Upper lobe of left lung (tissue), 6 donors: ENCODE results near the gene LTBP2. TPM values are rescaled to one million over a fixed set of nuclear protein-coding genes. Genes with fewer than 3 reads are reported as not detected.
"Not testable (repeated sequence)": the region's sequence is repeated elsewhere in the genome, so short reads cannot be mapped to it uniquely, and the experiment has no call there.

Source experiments
- ATAC-seq, 2 donors: fragments of 200-7000 bp; cut with Tn5 transposase; one replicate each; pipeline ENCODE4 v1.9.1; 2022; ENCODE audit warnings: mild to moderate bottlenecking in 2 of 2, moderate library complexity in 2 of 2; ENCODE audit not compliant: low FRiP score in 2 of 2
- DNase-seq, 2 donors: peaks; one replicate each; pipeline ENCODE4 v3.0.0-alpha.2; 2019 to 2020
- H3K27ac ChIP-seq, 4 donors: fragments of 200-600 bp; sonication (generic); one replicate each; pipeline ENCODE4 v1.5.1; 2016 to 2019
- H3K27me3 ChIP-seq, 4 donors: fragments of 200-600 bp; sonication (generic); one replicate each; pipeline ENCODE4 v1.5.1; 2017 to 2019
- H3K36me3 ChIP-seq, 4 donors: fragments of 200-600 bp; sonication (generic); one replicate each; pipeline ENCODE4 v1.5.1; 2016 to 2019
- H3K4me1 ChIP-seq, 4 donors: fragments of 200-600 bp; sonication (generic); one replicate each; pipeline ENCODE4 v1.5.1; 2018 to 2019
- H3K4me3 ChIP-seq, 4 donors: fragments of 200-600 bp; sonication (generic); one replicate each; pipeline ENCODE4 v1.5.1; 2017 to 2019; ENCODE audit warnings: mild to moderate bottlenecking in 2 of 4, moderate library complexity in 1 of 4
- H3K9me3 ChIP-seq, 4 donors: fragments of 200-600 bp; sonication (generic); one replicate each; pipeline ENCODE4 v1.5.1; 2018 to 2019
- EP300 ChIP-seq, 4 donors: sonication (generic); formaldehyde crosslinking; IDR thresholded peaks; one replicate each; pipeline ENCODE4 v1.5.1; 2017; ENCODE audit warnings: antibody characterized with exemption in 4 of 4, control low read depth in 2 of 4
- POLR2A ChIP-seq, 4 donors: fragments of 450-650 bp; IDR thresholded peaks; one replicate each; pipeline ENCODE4 v1.5.1; 2016 to 2017; ENCODE audit warnings: antibody characterized with exemption in 4 of 4, mild to moderate bottlenecking in 2 of 4
- POLR2AphosphoS5 ChIP-seq, 2 donors: sonication (generic); formaldehyde crosslinking; IDR thresholded peaks; one replicate each; pipeline ENCODE4 v1.5.1; 2017; ENCODE audit warnings: antibody characterized with exemption in 2 of 2
- WGBS, 2 donors: methylation state at CpG; one replicate each; pipeline ENCODE4 v1.1.5; 2017 to 2018; 5-methylcytosine and 5-hydroxymethylcytosine counted together
- total RNA-seq, 6 donors: library from RNA; depleted of rRNA in 4 of 6; stranded (reverse); fragments of >200 nt in 4 of 6; gene quantifications; one replicate each; pipeline versions ENCODE4 v1.1.0 to v1.2.1, GENCODE V29; 2016 to 2021
- TF ChIP-seq, protein P1 (sequence below), 6 experiments: fragments of 450-650 bp in 4 of 6; fragments of 200-600 bp in 2 of 6; sonication (generic) in 2 of 6; IDR thresholded peaks; one replicate each; pipeline ENCODE4 v1.5.1; 2016 to 2019; ENCODE audit warnings: antibody characterized with exemption in 6 of 6
- donor health status: DM: no; HTN: no; CAD: no; lungs with moderate emphysema.
- donor health status: DM: no; HTN: yes; CAD: no; lungs with severe emphysema.

Gene LTBP2
- total RNA-seq, 6 donors from 2014 or later, result 19.7 to 136 (median 77.6) TPM

DNA sequence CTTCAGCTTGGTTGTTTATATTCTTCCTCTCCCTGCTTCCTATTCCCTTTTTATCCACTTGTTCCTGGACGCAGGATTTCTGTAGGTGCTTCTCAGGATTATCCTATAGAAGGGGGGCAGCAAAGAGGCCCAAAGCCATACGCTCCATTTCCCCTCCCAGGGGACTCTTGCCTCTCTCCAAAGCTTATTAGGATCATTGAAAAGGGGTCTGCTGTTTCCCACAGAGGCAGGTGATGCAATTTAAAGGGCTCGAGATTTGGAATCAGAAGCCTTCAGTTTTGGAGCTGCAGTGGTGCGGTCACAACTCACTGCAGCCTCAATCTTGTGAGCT is 154.5 kb downstream of the LTBP2 start:
- DNase-seq (no peak), ATAC-seq (no peak)
- TF ChIP-seq, protein P1, sequence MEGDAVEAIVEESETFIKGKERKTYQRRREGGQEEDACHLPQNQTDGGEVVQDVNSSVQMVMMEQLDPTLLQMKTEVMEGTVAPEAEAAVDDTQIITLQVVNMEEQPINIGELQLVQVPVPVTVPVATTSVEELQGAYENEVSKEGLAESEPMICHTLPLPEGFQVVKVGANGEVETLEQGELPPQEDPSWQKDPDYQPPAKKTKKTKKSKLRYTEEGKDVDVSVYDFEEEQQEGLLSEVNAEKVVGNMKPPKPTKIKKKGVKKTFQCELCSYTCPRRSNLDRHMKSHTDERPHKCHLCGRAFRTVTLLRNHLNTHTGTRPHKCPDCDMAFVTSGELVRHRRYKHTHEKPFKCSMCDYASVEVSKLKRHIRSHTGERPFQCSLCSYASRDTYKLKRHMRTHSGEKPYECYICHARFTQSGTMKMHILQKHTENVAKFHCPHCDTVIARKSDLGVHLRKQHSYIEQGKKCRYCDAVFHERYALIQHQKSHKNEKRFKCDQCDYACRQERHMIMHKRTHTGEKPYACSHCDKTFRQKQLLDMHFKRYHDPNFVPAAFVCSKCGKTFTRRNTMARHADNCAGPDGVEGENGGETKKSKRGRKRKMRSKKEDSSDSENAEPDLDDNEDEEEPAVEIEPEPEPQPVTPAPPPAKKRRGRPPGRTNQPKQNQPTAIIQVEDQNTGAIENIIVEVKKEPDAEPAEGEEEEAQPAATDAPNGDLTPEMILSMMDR (IDR thresholded peaks at IDR 0.05), result no peak
- no peak for TF ChIP-seq POLR2A (IDR thresholded peaks at IDR 0.05)
- TF ChIP-seq EP300 (IDR thresholded peaks at IDR 0.05), result no peak
- no peak for TF ChIP-seq POLR2AphosphoS5 (IDR thresholded peaks at IDR 0.05)
- Histone ChIP-seq H3K36me3 (no peaks in the 10 kb centered on the region), H3K4me1 (peaks cover 0 to 1% (median 0%) of the 10 kb centered on the region in 4 donors), H3K27me3 (no peaks in the 10 kb centered on the region), H3K4me3 (no peak overlapping the region), H3K9me3 (no peaks in the 10 kb centered on the region), H3K27ac (no peak overlapping the region)
- 76 to 80% methylated on average over 4 of the region's 4 CpGs for WGBS, 2 donors

DNA sequence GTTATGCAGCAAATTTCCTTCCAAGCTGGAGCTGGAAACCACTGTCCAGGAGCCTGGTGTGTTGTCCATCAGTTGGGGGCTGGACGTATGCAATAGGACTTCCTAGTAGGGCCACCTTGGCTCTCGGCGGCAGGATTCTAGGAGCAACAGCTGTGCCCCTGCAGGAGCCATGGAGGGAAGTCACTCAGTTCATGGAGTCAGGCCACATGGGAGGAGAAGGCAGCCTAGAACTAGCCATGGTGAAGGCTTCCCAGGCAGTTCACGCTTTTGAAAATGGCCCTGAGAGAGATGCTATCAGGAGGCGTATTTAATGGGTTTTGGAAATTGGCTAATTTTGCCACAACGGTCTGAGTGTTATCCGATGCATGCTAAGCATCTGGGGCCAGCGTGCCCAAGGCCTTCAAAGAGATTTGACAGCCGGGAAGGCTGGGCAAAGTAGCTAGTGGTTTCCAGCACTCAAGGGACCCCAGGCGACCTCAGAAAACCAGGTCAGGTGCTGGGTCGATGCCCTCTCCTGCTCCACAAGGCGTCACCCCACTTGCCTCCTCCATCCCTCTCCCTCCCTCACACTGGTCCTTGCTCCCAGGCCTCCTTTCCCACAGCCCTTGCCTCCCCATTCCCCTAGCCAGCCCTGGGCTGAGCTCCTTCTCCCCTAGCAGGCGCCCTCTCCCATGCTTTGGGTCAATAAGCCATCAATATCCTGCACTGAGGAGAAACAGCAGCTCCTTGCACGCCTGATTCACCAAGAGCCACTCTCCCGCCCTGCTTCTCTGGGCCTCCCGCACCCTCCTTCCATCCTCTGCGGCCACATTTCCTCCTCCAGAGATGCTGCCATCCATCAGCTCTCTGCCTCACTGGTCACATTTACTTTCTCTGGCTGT is 155.1 kb downstream of the LTBP2 start:
- ATAC-seq (no peak), DNase-seq (no peak)
- Histone ChIP-seq H3K27me3 (no peaks in the 10 kb centered on the region), H3K9me3 (no peaks in the 10 kb centered on the region), H3K4me1 (no peaks in the 10 kb centered on the region), H3K4me3 (no peak overlapping the region), H3K36me3 (no peaks in the 10 kb centered on the region), H3K27ac (no peak overlapping the region)
- TF ChIP-seq POLR2A (IDR thresholded peaks at IDR 0.05) (no peak), POLR2AphosphoS5 (IDR thresholded peaks at IDR 0.05) (no peak), EP300 (IDR thresholded peaks at IDR 0.05) (no peak)
- TF ChIP-seq, protein P1 (IDR thresholded peaks at IDR 0.05), result no peak
- WGBS, 2 donors, result 80 to 90% methylated on average over 17 of the region's 17 CpGs

DNA sequence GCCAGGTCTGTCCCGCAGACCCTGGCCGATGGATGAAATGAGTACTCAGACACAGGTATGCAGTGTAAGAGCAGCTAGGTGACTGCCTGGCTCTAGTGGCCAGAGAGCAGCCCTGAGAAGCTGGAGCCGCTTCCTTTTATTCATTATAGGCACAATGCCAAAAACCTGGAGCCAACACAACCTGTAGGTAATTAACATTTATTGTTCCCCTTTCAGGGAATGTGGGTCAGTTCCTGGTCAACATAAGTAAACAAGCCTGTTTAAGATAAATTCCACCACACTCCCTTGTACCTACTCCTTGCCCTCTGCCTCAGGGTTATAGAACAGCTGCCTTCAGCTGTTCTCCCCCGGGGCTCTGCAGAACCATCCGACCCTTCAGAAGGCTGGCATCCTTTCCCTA is 157.6 kb downstream of the LTBP2 start:
- not testable (repeated sequence) for ATAC-seq, H3K27me3 ChIP-seq, H3K4me3 ChIP-seq, H3K36me3 ChIP-seq, H3K9me3 ChIP-seq, H3K4me1 ChIP-seq, H3K27ac ChIP-seq, DNase-seq
- WGBS, 2 donors, result 82 to 85% methylated on average over 5 of the region's 5 CpGs

Other genes starting within 250 kb of the LTBP2 start
- 10 to 100 TPM in 1 of 6 donors, 1 to 10 TPM in 4, under 1 TPM in 1; 0.88 to 10.5 (median 2.8) TPM for gene SYNDIG1L, start 186.0 kb downstream of the LTBP2 start, total RNA-seq
- 1,000 to 10,000 TPM in 1 of 6 donors, 100 to 1,000 TPM in 5; 351 to 1,281 (median 524) TPM for gene NPC2, start 118.9 kb downstream of the LTBP2 start, total RNA-seq
- 10 to 100 TPM; 11.8 to 29.0 (median 22.6) TPM for gene ISCA2, start 118.5 kb downstream of the LTBP2 start, total RNA-seq
- gene AREL1, start 100.8 kb upstream of the LTBP2 start, total RNA-seq, result 10 to 100 TPM; 13.5 to 44.0 (median 28.9) TPM
- 10 to 100 TPM; 11.5 to 40.4 (median 30.0) TPM for gene FCF1, start 100.9 kb upstream of the LTBP2 start, total RNA-seq
- 10 to 100 TPM; 38.8 to 85.9 (median 45.6) TPM for gene YLPM1, start 151.1 kb upstream of the LTBP2 start, total RNA-seq